Measurements from ENCODE around the gene ABITRAM.
A peak's percentile ranks its signal among the peaks of the same experiment; 100 is the strongest.

- TF ChIP-seq, protein P1, sequence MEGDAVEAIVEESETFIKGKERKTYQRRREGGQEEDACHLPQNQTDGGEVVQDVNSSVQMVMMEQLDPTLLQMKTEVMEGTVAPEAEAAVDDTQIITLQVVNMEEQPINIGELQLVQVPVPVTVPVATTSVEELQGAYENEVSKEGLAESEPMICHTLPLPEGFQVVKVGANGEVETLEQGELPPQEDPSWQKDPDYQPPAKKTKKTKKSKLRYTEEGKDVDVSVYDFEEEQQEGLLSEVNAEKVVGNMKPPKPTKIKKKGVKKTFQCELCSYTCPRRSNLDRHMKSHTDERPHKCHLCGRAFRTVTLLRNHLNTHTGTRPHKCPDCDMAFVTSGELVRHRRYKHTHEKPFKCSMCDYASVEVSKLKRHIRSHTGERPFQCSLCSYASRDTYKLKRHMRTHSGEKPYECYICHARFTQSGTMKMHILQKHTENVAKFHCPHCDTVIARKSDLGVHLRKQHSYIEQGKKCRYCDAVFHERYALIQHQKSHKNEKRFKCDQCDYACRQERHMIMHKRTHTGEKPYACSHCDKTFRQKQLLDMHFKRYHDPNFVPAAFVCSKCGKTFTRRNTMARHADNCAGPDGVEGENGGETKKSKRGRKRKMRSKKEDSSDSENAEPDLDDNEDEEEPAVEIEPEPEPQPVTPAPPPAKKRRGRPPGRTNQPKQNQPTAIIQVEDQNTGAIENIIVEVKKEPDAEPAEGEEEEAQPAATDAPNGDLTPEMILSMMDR (IDR thresholded peaks at IDR 0.05): peak in 4 of 6 experiments; percentile 35 to 49 (median 45)
- TF ChIP-seq POLR2A (IDR thresholded peaks at IDR 0.05): no peak
Measured at GRCh38 chr9:108889649-108890067, 44.5 kb upstream of the ABITRAM start.

Data from adrenal gland (tissue), 5 donors.